Motor neuron (in vitro differentiated cells): ENCODE measurements around the gene PLCD3. TPM values are rescaled to one million over a fixed set of nuclear protein-coding genes. Genes with fewer than 3 reads are reported as not detected.

ENCODE experiments used
- ATAC-seq, 8 experiments: fragments of 200-7000 bp; cut with Tn5 transposase; replicated peaks in 6 of 8; 2 replicates each; pipeline ENCODE4 v1.8.0; 2021; ENCODE audit warnings: mild to moderate bottlenecking in 8 of 8, moderate library complexity in 8 of 8
- H3K27ac ChIP-seq, 2 donors: fragments of 250-450 bp; sonication (Bioruptor Pico); 2 replicates each; pipeline ENCODE4 v1.9.0; 2021; ENCODE audit warnings: antibody characterized with exemption in 2 of 2, mild to moderate bottlenecking in 2 of 2, moderate library complexity in 1 of 2
- H3K4me1 ChIP-seq, 2 donors: fragments of 250-450 bp; sonication (Bioruptor Pico); replicated peaks in 1 of 2; 2 replicates each; pipeline ENCODE4 v1.6.1; 2021; ENCODE audit warnings: antibody characterized with exemption in 2 of 2, mild to moderate bottlenecking in 2 of 2, moderate library complexity in 1 of 2
- H3K4me3 ChIP-seq, 5 donors: fragments of 250-450 bp; sonication (Bioruptor Pico); 2 replicates each; pipeline ENCODE4 v1.9.0; 2021; ENCODE audit warnings: antibody characterized with exemption in 5 of 5, mild to moderate bottlenecking in 5 of 5, moderate library complexity in 4 of 5
- whole genome bisulfite sequencing, 10 experiments: fragments of 450-650 bp; shearing (Covaris generic); methylation state at CpG; one replicate each; pipeline ENCODE4 v1.0.0; 2022; 5-methylcytosine and 5-hydroxymethylcytosine counted together
- in situ Hi-C, 9 experiments: fragments of 400-800 bp; cut with MboI; loops; one replicate each; pipeline ENCODE4 v1.15.0; 2021; ENCODE audit warnings: low sequenced_read_pairs in 9 of 9, low pct_unique_long_range_greater_than_20kb in 2 of 9; ENCODE audit not compliant: unreplicated experiment in 9 of 9
- total RNA-seq, 8 experiments: library from RNA; unstranded; fragments of 300-600 nt; gene quantifications; 2 replicates each; pipeline versions ENCODE4 v1.2.3 to v1.2.4, GENCODE V29; 2022

PLCD3 gene
- total RNA-seq, 8 experiments from 2014 or later, result 2.0 to 40.1 (median 10.0) TPM

- H3K4me1 ChIP-seq, result peaks cover 0 to 4% of the 10 kb centered on the region in 2 donors
- no peak overlapping the region for H3K4me3 ChIP-seq
- H3K27ac ChIP-seq, result no peak overlapping the region
- WGBS, 10 experiments, result 29 to 100% (median 50%) methylated on average over 1 to 5 of the region's 6 CpGs; no CpG with 5 or more reads in 3 of the 10 experiments
- ATAC-seq, result no peak
- in situ Hi-C loops, result no loop called here
Measured at GRCh38 chr17:45081047-45081703, 51.1 kb downstream of the PLCD3 start.

GRCh38 chr17:45077643-45078042, 54.7 kb downstream of the PLCD3 start:
- no peak overlapping the region for H3K27ac ChIP-seq
- ATAC-seq, result no peak
- no peak overlapping the region for H3K4me3 ChIP-seq
- H3K4me1 ChIP-seq, result peaks cover 3 to 10% of the 10 kb centered on the region in 2 donors
- WGBS, 10 experiments, result 66 to 100% (median 100%) methylated on average over 1 to 3 of the region's 3 CpGs; no CpG with 5 or more reads in 4 of the 10 experiments
- in situ Hi-C loops, result no loop called here

GRCh38 chr17:45073414-45074070, 58.8 kb downstream of the PLCD3 start:
- peak overlapping the region; percentile 41 to 42 for H3K27ac ChIP-seq
- ATAC-seq, result peak in 7 of 8 experiments; percentile 31 to 85 (median 68)
- H3K4me3 ChIP-seq, result no peak overlapping the region
- in situ Hi-C loops, result no loop called here
- H3K4me1 ChIP-seq, result peaks cover 3 to 10% of the 10 kb centered on the region in 2 donors
- 0 to 100% (median 93%) methylated on average over 1 to 5 of the region's 5 CpGs; no CpG with 5 or more reads in 1 of the 10 experiments for whole genome bisulfite sequencing, 10 experiments

GRCh38 chr17:45070809-45071208, 61.5 kb downstream of the PLCD3 start:
- no peak for ATAC-seq

GRCh38 chr17:45070001-45070400, 62.3 kb downstream of the PLCD3 start:
- ATAC-seq, result no peak
- Histone ChIP-seq H3K4me3 (no peak overlapping the region), H3K4me1 (peaks cover 3 to 6% of the 10 kb centered on the region in 2 donors), H3K27ac (no peak overlapping the region)
- in situ Hi-C loops, result no loop called here
- WGBS, 10 experiments, result 76 to 96% (median 84%) methylated on average over 2 to 8 of the region's 8 CpGs; no CpG with 5 or more reads in 1 of the 10 experiments

More at GRCh38 chr17:45070809-45071208, 61.5 kb downstream of the PLCD3 start:
- in situ Hi-C loops, result no loop called here
- Histone ChIP-seq H3K4me3 (no peak overlapping the region), H3K4me1 (peaks cover 3 to 6% of the 10 kb centered on the region in 2 donors), H3K27ac (no peak overlapping the region)
- 81 to 100% (median 96%) methylated on average over 2 of the region's 2 CpGs; no CpG with 5 or more reads in 2 of the 10 experiments for WGBS, 10 experiments

- Histone ChIP-seq H3K4me3 (no peak overlapping the region), H3K4me1 (peaks cover 0 to under 1% of the 10 kb centered on the region in 2 donors), H3K27ac (no peak overlapping the region)
- 80 to 100% (median 93%) methylated on average over 1 to 2 of the region's 2 CpGs; no CpG with 5 or more reads in 1 of the 10 experiments for WGBS, 10 experiments
- no peak for ATAC-seq
- in situ Hi-C loops, result no loop called here
Measured at GRCh38 chr17:45067637-45068036, 64.7 kb downstream of the PLCD3 start.

GRCh38 chr17:45063198-45063597, 69.1 kb downstream of the PLCD3 start:
- no peak for ATAC-seq
- H3K4me3 ChIP-seq, result no peak overlapping the region
- H3K4me1 ChIP-seq, result peaks cover 12 to 13% of the 10 kb centered on the region in 2 donors
- in situ Hi-C loops, result no loop called here
- H3K27ac ChIP-seq, result no peak overlapping the region
- WGBS, 10 experiments, result 70 to 100% (median 100%) methylated on average over 1 of the region's 1 CpG; no CpG with 5 or more reads in 3 of the 10 experiments

- in situ Hi-C loops, result no loop called here
- Histone ChIP-seq H3K4me1 (peaks cover 12 to 13% of the 10 kb centered on the region in 2 donors), H3K27ac (peak overlapping the region; percentile 96 to 97), H3K4me3 (peak overlapping the region; percentile 67 to 94 (median 88))
- ATAC-seq, result no peak
- WGBS, 10 experiments, result 0 to 26% (median 6%) methylated on average over 4 to 11 of the region's 15 CpGs; no CpG with 5 or more reads in 1 of the 10 experiments
Measured at GRCh38 chr17:45061606-45062205, 70.6 kb downstream of the PLCD3 start.

GRCh38 chr17:45060797-45061605, 71.3 kb downstream of the PLCD3 start, which contains the start of gene NMT1:
NMT1 (plus strand) TSS chr17:45061317; CDS start chr17:45061330, 13 bp downstream.
- Histone ChIP-seq H3K27ac (peak within 1 kb of the TSS; percentile 96 to 97), H3K4me3 (peak within 1 kb of the TSS; percentile 67 to 94 (median 88)), H3K4me1 (peaks cover 12 to 13% of the 10 kb centered on the region in 2 donors)
- in situ Hi-C loops, result no loop called here
- ATAC-seq, result peak; percentile 93 to 96 (median 94)
- WGBS, 10 experiments, result 0% methylated on average over 1 to 21 of the region's 50 CpGs; no CpG with 5 or more reads in 1 of the 10 experiments

GRCh38 chr17:45060382-45060796, 71.9 kb downstream of the PLCD3 start:
- Histone ChIP-seq H3K4me1 (peaks cover 12 to 13% of the 10 kb centered on the region in 2 donors), H3K27ac (peak overlapping the region; percentile 73 to 86), H3K4me3 (peak overlapping the region; percentile 67 to 94 (median 88))
- in situ Hi-C loops, result no loop called here
- WGBS, 10 experiments, result 4 to 26% (median 12%) methylated on average over 3 to 14 of the region's 15 CpGs; no CpG with 5 or more reads in 1 of the 10 experiments
- ATAC-seq, result peak in 1 of 8 experiments; percentile 4
